ENCODE results near the gene RPS6KB2. TPM values are rescaled to one million over a fixed set of nuclear protein-coding genes. Genes with fewer than 3 reads are reported as not detected.

Gene RPS6KB2
- total RNA-seq, 2 experiments from 2014 or later = 69.3 to 72.0 TPM

DNA sequence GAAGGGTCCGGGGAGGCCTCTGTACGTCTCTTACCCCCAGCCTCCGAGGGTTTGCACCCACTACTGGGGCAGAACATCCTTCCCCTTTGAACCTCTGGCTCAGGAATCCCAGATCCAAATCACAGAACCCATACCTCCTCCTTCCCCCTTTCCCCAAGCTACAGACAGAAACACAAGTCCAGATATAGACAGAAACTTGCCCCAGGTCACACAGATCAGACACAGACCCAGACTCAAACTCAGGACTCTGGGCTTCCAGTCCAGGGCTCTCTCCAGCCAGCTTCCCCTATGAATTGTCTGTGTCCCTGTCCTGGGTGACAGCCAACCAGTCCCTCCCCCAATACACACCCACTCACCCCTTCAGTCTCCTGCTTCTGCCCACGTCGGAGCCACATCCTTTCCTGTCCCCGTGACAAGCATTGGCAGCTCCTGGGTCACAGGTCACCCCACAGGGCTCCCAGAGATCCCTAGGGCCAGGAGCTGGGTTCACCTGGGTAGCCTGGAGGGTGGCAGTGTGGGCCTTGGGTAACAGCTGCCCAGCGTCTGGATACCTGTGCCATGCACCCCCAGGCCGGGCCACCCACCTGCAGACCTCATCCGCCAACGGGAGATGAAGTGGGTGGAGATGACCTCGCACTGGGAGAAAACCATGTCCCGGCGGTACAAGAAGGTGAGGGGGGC, 23.6 kb upstream of the RPS6KB2 start:
- Histone ChIP-seq H3K4me3 (ENCODE audit: low read length) (peak overlapping the region; percentile 100), H3K36me3 (ENCODE audit: insufficient read depth, low read length) (peaks cover 48% of the 10 kb centered on the region), H3K27me3 (ENCODE audit: control insufficient read depth in 1 of 2, insufficient read depth in 2 of 2, low read length in 2 of 2) (no peaks in the 10 kb centered on the region), H3K9me3 (ENCODE audit: control insufficient read depth in 1 of 2, insufficient read depth in 1 of 2, low read length in 2 of 2) (no peaks in the 10 kb centered on the region), H3K27ac (ENCODE audit: low read depth in 1 of 2, low read length in 2 of 2) (peak overlapping the region; percentile 72 to 84), H3K4me1 (ENCODE audit: insufficient read depth, low read length) (peaks cover 86% of the 10 kb centered on the region)
- H3K27me3 Mint-ChIP-seq = no peaks in the 10 kb centered on the region
- peaks cover 63% of the 10 kb centered on the region for H3K36me3 Mint-ChIP-seq (ENCODE audit: low read depth)
- CTCF ChIA-PET = interaction anchor here (1.0 to 5.3 kb wide), 6 partner anchors 9 to 64 kb away, joined by 3 to 46 read pairs (median 4); partner anchors contain the start of genes CARNS1, PTPRCAP and TMEM134
- intact Hi-C loops (cut with DNase I, micrococcal nuclease) = loop anchor here (2.0 to 5.0 kb wide), 2 partner anchors 16 to 103 kb away; partner anchors contain the start of genes CDK2AP2 (in 1 of the 2) and PITPNM1 (in 1 of the 2)
- POLR2A ChIA-PET = interaction anchor here (0.9 to 7.1 kb wide), 20 partner anchors 8 to 1980 kb away, joined by 3 to 353 read pairs (median 8); partner anchors contain the start of genes AIP, ANKRD13D, CABP4 and CARNS1
- H3K9me3 Mint-ChIP-seq = no peaks in the 10 kb centered on the region
- ATAC-seq (ENCODE audit: poor library complexity) (no peak), DNase-seq (peak in 10 of 14 experiments; percentile 39 to 87 (median 56))
- TF ChIP-seq, protein P1, sequence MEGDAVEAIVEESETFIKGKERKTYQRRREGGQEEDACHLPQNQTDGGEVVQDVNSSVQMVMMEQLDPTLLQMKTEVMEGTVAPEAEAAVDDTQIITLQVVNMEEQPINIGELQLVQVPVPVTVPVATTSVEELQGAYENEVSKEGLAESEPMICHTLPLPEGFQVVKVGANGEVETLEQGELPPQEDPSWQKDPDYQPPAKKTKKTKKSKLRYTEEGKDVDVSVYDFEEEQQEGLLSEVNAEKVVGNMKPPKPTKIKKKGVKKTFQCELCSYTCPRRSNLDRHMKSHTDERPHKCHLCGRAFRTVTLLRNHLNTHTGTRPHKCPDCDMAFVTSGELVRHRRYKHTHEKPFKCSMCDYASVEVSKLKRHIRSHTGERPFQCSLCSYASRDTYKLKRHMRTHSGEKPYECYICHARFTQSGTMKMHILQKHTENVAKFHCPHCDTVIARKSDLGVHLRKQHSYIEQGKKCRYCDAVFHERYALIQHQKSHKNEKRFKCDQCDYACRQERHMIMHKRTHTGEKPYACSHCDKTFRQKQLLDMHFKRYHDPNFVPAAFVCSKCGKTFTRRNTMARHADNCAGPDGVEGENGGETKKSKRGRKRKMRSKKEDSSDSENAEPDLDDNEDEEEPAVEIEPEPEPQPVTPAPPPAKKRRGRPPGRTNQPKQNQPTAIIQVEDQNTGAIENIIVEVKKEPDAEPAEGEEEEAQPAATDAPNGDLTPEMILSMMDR (IDR thresholded peaks at IDR 0.05) = no peak
- peak overlapping the region; percentile 98 for H3K27ac Mint-ChIP-seq
- peaks cover 71% of the 10 kb centered on the region for H3K4me1 Mint-ChIP-seq (ENCODE audit: low read depth)
- peak overlapping the region; percentile 100 for H3K4me3 Mint-ChIP-seq

- ChIA-PET POLR2A (interaction anchor here (1.0 to 7.1 kb wide), 13 partner anchors 8 to 117 kb away, joined by 3 to 353 read pairs (median 21); partner anchors contain the start of genes AIP, ANKRD13D, CABP4 and CARNS1), CTCF (interaction anchor here (1.0 to 5.3 kb wide), 5 partner anchors 8 to 64 kb away, joined by 3 to 46 read pairs (median 4); partner anchors contain the start of genes CARNS1 and TMEM134)
- peaks cover 73% of the 10 kb centered on the region for H3K4me1 Mint-ChIP-seq (ENCODE audit: low read depth)
- no peaks in the 10 kb centered on the region for H3K27me3 Mint-ChIP-seq
- ATAC-seq (ENCODE audit: poor library complexity) (no peak), DNase-seq (peak in 2 of 14 experiments; percentile 49 to 50)
- peak overlapping the region; percentile 100 for H3K4me3 Mint-ChIP-seq
- intact Hi-C loops (cut with DNase I, micrococcal nuclease) = loop anchor here in 1 of 2 experiments (2.0 kb wide), 1 partner anchor 16 kb away; no protein-coding TSS in a partner anchor
- Histone ChIP-seq H3K27me3 (ENCODE audit: control insufficient read depth in 1 of 2, insufficient read depth in 2 of 2, low read length in 2 of 2) (no peaks in the 10 kb centered on the region), H3K27ac (ENCODE audit: low read depth in 1 of 2, low read length in 2 of 2) (peak overlapping the region; percentile 72 to 84), H3K4me3 (ENCODE audit: low read length) (peak overlapping the region; percentile 100), H3K36me3 (ENCODE audit: insufficient read depth, low read length) (peaks cover 49% of the 10 kb centered on the region), H3K9me3 (ENCODE audit: control insufficient read depth in 1 of 2, insufficient read depth in 1 of 2, low read length in 2 of 2) (no peaks in the 10 kb centered on the region), H3K4me1 (ENCODE audit: insufficient read depth, low read length) (peaks cover 86% of the 10 kb centered on the region)
- TF ChIP-seq, protein P1 (IDR thresholded peaks at IDR 0.05) = no peak
- peaks cover 61% of the 10 kb centered on the region for H3K36me3 Mint-ChIP-seq (ENCODE audit: low read depth)
- peak overlapping the region; percentile 98 for H3K27ac Mint-ChIP-seq
- no peaks in the 10 kb centered on the region for H3K9me3 Mint-ChIP-seq
Observed at GRCh38 chr11:67405196-67405567, 23.1 kb upstream of the RPS6KB2 start.

GRCh38 chr11:67405688-67406339, 22.5 kb upstream of the RPS6KB2 start:
- Mint-ChIP-seq H3K36me3 (ENCODE audit: low read depth) (peaks cover 55% of the 10 kb centered on the region), H3K4me3 (peak overlapping the region; percentile 100), H3K27me3 (no peaks in the 10 kb centered on the region), H3K27ac (peak overlapping the region; percentile 98), H3K9me3 (no peaks in the 10 kb centered on the region), H3K4me1 (ENCODE audit: low read depth) (peaks cover 73% of the 10 kb centered on the region)
- DNase-seq (no peak), ATAC-seq (ENCODE audit: poor library complexity) (no peak)
- H3K9me3 ChIP-seq (ENCODE audit: control insufficient read depth in 1 of 2, insufficient read depth in 1 of 2, low read length in 2 of 2) = no peaks in the 10 kb centered on the region
- ChIA-PET POLR2A (interaction anchor here (1.0 to 7.1 kb wide), 9 partner anchors 7 to 77 kb away, joined by 3 to 353 read pairs (median 61); partner anchors contain the start of genes AIP, CABP4, CARNS1 and POLD4), CTCF (interaction anchor here (1.0 to 5.3 kb wide), 4 partner anchors 8 to 55 kb away, joined by 3 to 46 read pairs (median 4); partner anchors contain the start of gene CARNS1)
- H3K27me3 ChIP-seq (ENCODE audit: control insufficient read depth in 1 of 2, insufficient read depth in 2 of 2, low read length in 2 of 2) = no peaks in the 10 kb centered on the region
- peak overlapping the region; percentile 41 to 84 for H3K27ac ChIP-seq (ENCODE audit: low read depth in 1 of 2, low read length in 2 of 2)
- H3K4me3 ChIP-seq (ENCODE audit: low read length) = peak overlapping the region; percentile 100
- TF ChIP-seq, protein P1 (IDR thresholded peaks at IDR 0.05) = no peak
- intact Hi-C loops (cut with DNase I, micrococcal nuclease) = loop anchor here in 1 of 2 experiments (2.0 kb wide), 2 partner anchors 15 to 29 kb away; no protein-coding TSS in a partner anchor
- H3K4me1 ChIP-seq (ENCODE audit: insufficient read depth, low read length) = peaks cover 86% of the 10 kb centered on the region
- H3K36me3 ChIP-seq (ENCODE audit: insufficient read depth, low read length) = peaks cover 47% of the 10 kb centered on the region

Measured in CD4-positive, alpha-beta T cell (primary cell).